HK-2 (cell line): ENCODE results near the gene GALNT18.
A peak's percentile ranks its signal among the peaks of the same experiment; 100 is the strongest.

Source experiments
- DNase-seq: peaks from one replicate; pipeline ENCODE4 v3.0.0-alpha.2; 2018; ENCODE audit not compliant: unreplicated experiment

Gene GALNT18

DNA sequence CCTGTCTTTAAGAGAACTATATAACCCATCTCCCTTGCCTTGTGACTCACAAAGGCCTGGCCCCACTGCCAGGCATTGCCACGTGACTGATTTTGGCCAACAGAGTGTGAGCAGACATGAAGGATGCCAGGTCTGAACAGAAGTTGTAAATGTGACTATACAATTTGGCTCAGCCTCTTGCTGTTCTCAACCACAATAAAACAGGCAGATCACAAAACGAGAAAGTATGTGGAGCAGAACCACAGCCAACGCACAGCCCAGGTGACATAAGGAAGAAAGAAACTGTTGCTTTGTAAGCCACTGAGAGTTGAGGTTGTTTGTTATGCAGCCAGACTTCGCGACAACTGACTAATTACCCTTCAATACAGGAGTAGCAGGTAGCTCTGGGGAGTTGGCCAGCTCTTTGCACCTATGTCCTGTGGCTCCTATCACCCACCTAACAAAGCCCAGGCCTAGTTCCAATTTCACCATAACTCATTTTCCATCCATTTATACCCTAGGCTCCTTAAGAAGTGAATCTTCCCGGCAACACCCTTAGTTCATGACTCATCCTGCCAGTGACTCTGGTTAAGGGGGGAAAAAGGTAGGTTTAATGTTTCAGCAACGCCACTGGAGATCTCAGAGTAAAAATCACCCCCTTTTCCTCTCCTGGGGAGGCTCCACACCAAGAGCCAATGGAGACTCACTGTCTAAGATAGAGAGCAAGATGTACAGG lies 53.7 kb downstream of the GALNT18 start:
- DNase-seq, result no peak

DNA sequence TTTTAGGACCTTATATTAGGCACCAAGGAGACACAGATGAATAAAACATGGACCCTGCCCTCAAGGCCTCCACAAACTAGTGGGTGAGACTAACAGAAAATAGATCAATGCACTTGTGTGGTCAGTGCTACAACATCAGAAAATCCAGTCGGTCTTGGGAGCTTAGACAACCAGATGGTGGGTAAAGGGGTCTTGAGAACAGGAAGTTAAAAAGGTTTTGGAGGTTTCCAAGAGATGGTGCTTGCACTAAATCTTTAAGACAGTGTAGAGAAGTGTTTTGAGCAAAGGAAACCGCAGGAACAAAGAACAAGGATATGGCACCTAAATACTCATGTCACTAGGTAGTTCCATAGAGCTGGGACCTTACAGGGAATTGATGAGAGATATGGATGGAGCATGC lies 56.2 kb downstream of the GALNT18 start:
- DNase-seq, result no peak

DNA sequence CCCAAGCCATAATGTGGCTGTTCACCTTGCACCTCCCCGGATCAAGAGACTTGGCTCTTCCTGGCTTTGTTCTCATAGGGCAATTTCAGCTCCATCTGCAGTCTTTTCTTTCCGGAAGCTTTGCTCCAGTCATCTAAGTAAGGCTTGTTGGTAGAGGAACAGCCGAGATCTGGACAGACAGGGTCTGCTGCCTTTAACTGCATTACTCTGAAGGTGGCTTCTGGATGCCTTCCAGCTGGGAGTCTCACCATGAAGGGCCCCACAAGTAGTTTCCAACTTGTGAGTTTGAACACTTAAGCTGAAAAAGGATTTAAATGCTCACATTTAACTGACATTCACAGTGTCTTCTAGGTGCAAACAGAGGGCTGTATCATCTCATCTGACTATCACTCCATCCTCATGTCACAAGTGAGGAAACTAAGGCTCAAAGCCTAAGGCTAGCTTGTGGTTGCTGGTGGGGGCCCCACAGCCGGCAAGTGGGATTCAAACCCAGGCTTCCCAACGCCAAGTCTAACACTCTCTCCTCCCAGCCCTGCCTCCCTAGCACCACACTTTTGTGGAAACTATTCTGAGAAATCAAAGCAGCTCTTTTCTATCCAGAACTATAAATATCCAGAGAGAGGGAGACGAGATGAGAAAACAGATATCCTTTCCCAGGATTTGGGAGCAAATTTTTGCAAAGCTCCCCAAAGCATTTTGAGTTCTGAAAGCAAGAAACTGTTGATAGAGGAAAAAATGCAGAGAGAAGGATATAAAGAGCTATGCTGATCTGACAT lies 58.4 kb downstream of the GALNT18 start:
- no peak for DNase-seq

DNA sequence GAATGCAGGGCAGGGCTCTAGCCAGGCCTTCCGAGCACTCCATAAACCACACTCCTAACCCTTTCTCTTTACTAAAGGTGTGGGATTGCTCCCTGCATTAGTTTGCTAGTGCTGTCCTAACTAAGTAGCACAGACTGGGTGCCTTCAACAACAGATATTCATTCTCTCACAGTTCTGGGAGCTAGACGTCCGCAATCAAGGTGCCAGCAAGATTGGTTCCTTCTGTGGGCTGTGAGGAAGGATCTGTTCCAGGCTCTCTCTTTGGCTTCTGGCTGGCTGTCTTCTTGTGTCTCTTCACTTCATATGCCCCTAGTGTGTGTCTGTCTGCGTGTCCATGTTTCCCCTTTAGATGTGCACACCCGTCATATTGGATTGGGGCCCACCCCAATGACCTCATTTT lies 59.8 kb downstream of the GALNT18 start:
- no peak for DNase-seq

DNA sequence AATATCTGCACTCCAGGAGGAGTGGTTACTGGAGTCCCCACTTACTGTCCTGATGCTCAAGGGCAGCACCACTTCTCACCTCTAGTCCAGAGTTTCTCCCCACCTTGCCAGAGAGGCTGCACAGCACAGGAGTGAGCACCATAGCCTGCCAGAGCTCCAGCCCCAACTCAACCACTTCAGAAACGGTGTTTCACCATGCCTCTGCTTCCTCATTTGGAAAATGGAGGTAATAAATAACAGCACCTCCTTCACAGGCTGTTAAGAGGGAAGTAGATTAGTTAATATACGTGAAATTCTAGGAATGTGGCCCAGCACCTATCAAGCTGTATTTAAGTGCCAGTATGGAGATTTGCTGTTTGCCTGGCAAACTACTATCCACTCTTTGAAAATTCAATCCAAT lies 63.0 kb downstream of the GALNT18 start:
- DNase-seq, result no peak

DNA sequence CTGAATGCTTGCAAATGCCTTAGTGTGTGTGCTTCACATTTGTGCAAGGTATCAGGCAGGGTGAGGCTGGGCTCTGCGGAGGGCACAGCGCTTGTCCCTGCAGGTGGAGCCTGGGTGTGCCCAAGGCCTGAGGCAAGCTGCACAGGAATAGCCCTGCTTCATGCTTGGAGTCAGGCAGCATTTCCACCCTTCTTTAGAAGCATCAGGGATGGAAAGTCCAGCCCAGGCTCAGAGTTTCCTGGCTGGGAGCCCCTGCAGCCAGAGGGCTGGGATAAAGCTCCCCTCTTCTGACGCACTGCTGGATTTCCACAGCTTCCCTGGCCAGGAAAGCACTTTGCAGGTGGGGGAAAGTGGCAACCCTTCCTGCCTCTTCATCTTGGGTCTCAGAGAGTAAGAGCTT lies 63.4 kb downstream of the GALNT18 start:
- DNase-seq, result no peak

DNA sequence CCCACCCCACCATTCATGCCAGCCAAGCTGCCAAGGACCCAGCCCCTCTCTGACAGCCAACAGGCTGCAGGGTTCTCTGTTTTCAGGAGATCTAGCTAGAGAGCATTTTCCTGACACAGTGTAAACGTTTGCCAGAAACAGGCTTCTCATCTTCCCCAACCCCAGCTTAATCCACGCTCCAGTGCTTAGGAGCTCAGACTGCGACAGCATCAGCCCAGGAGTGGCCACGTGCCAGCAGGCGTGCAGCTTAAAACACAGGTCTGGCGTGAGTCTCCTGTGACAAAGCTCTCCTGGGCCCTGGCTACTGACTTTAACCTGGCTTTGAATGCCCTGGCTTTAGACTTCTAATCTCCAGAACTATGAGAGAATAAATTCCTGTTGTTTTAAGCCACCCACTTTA lies 66.6 kb downstream of the GALNT18 start:
- DNase-seq, result peak; percentile 30

DNA sequence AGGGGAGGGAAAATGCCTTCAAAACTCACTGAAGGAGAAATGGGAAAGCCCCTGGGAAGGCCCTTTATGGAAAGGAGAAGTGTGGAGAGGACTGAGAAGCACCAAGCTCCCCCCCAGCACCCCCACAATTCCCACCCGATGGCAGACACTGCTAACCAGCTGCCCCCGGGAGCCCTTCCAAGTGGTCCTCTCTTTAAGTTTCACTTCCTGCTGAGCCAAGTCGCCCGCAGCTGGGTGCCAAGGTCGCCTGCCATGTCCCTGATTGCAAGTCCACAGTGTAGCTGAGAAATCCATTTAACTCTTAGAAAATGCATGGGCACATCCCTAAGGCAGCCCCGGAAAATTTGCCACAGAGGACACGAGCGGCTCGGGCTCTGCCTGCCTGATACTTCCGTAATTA lies 68.2 kb downstream of the GALNT18 start:
- no peak for DNase-seq

DNA sequence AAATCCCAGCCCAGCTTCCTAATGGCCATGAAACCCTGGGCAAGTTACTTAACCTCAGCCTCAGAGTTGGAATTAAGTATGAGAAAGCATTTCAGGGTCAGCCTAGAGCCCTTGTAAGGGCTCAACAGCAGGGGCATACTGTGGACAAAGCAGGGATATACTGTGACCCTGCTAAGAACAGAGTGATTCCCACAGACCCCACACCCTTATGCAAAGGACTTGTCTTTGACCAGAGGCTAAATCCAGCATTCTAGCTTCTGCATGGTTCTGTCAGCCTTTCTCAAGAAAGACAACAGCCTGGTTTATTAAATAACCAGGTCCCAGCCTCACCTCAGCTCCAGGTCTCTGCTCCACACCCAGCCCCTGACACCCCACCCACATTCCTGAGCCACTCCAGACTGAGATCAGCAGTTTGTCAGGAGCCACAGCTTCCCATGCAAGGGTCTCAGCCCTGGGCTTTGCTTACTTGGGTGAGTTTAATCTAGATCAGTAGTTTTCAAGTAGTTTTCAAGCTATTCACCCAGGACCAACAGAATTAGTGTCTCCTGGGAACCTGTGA lies 69.2 kb downstream of the GALNT18 start:
- DNase-seq, result no peak

DNA sequence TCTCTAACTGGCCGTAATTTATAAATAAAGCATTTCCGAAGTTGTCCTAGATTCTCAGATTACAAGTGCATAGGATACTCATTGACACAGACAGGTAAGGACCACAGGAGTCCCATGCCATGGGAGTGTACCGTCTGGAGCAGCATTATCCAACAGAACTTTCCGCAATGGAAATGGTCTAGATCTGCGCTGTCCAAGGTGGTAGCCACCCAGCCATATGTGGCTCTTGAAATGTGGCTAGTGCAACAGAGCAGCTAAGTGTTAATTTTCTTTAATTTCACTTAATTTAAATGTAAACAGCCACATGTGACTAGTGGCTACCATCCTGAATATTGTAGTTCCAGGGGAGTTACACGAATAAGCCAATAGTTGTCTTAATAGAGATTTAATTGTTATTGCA lies 71.3 kb downstream of the GALNT18 start:
- DNase-seq, result no peak

DNA sequence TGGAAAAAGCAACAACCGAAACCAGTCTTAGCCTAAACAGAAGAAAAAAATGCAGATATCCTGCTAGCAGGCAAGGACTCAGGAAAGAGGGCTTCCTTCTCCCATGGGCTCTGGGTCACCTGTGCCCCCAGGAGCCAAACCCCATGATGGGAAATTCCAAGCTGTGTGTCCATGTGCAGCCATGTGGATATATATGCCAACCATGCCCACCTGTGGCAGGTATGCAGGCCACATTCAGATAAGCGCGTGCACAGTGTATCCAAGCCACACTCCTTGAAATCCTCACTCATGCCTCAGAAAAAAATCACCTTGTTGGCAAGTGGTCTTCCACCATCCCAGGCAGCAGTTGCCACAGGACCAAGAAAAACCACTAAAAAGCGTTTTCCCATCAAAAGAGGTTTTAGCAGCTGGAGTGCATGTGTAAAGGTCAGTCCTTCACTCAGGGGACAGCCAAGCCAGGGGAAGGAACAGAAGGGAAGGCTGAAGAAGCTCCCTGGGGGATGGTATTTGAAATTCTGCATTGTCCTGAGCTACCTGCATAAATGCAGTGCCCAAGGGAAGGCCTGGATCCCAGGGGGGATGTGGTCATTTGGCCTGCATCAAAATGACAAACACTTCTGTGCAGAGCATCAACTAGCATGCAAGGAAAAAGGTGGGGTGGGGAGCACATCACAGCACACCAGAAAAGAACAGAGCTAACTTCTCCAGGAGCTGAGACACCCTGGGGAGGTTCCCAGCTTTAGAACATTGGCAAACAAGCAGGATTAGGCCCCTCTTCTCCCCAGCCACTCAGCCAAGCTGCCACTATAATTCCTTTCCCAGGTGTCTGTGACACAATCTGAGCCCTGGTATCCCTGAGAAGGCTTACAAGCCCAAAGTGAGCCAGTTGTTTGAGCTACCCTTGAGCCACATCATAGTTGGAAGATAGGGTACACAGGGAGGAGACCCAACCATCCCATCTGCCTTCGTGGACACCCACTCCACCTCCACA lies 76.2 kb downstream of the GALNT18 start:
- DNase-seq, result no peak

DNA sequence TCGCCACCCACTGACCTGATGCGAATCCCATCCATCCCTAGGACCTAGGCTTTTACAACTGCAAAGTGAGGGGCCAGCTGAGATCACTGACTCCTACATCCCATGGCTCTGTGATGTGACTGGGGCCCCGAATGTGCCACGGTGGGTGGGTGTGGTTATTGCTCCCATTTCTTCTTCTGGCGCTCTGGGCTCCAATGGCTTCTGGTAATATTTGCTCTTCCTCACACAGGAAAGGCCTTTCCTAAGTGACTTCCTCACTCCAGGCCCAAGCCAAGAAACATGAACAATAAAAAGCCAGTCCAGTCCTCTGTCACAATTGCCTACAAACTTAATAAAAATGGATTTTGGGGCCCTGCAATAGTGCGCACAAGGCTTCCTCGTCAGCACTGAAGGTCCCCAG lies 78.1 kb downstream of the GALNT18 start:
- DNase-seq, result no peak

DNA sequence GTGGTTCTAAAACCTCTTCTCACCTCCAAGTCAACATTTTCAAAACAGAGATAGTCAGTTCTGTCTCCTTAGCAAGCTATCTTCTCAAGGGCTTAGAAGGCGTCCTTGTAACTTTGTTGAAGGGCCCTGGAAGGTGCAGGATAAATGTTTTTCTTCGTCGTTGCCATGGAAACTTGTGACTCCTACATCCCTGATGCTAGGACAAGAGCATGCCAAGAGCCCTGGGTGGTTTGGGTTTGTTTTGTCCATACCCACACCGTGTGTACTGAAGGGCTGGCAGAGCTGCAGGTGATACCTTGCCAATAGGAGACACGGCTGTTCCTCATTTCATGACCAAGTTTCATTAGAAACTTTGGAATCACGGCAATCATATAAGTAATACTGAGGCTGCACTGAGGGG lies 81.6 kb downstream of the GALNT18 start:
- DNase-seq, result no peak

DNA sequence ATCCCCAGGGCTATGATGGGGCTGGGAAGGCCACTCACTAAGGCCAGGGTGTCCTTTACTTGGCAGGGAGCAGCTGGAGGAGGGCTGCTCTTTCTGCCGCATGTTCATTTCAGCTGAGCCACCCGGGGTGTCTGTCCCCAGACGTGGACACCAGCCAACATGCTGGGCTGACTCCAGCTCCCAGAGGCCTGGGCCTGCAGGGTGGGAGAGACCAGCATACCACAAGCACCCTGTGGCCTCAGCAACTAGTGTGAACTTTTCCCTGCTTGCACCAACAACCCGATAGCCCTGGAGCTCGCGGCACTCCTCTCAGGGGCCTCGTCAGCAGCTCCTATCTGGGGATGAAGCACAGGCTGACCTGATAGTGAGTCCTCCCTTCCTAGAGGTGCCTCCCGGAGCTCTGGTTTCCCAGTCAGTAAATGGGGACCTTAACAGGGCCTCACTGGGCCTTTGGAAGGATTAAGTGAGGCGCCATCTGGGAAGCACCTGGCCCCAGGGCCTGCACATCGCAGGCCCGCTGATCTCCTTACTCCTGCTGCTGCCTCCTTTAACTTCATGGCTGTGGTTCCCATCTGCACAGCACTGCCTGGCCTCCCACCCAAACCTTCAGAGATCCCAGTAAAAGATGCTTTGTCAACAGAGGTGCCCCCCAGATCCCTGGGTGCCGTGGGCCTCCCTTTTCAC lies 83.4 kb downstream of the GALNT18 start:
- DNase-seq, result no peak

DNA sequence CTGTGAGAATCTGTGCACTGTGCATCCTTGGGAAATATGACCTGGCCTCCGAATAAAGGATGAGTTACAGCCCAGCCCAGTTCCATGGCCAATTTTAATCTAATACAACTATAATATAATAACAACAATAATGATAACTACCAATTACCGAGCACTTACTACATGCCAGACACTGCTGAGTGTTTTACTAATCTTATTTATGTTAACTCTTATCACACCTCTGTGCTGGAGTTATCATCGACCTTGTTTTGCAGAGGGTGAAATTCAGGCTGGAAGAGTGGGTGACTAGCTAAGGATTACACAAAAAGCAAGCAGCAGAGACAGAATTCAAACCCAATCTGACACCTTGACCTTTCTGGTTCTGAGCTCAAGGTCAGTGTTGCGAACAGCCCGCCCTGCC lies 83.9 kb downstream of the GALNT18 start:
- no peak for DNase-seq

DNA sequence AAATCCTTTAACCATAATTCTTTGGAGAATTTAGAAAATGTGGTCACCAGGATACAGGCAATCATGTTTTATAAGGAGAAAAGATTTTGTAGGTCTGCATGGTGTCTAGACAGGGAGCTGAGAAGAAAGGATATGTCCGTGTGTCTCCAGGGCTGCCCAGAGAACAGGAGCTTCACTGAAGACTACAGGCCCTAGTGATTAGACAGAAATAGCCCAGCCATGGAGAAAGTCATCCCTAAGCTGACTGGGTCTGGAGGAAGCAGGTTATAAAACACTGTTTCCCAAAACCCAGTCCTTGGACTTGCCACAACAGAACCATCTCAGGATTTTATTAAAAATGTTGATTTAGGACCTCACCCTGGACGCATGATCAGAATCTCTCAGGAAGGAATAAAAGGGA lies 84.4 kb downstream of the GALNT18 start:
- DNase-seq, result no peak

DNA sequence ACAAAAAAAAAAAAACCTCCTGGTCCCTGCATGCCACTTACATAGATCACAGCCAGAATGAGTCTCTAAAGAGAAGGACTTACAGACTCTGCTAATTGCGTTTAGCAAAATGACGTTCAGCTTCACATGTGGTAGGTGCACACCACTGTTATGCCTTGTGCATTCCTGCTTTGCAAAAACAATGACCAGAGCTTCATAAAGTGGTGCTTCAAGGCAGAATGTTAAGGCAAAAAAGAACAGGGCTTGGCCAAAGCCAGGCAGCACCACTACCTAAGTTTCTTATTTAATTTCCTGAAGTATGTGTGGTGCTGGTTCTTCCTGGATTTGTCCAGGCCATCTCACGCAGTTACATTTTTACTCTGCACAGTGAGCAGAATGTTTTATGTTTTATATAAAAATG lies 85.2 kb downstream of the GALNT18 start:
- DNase-seq, result no peak

DNA sequence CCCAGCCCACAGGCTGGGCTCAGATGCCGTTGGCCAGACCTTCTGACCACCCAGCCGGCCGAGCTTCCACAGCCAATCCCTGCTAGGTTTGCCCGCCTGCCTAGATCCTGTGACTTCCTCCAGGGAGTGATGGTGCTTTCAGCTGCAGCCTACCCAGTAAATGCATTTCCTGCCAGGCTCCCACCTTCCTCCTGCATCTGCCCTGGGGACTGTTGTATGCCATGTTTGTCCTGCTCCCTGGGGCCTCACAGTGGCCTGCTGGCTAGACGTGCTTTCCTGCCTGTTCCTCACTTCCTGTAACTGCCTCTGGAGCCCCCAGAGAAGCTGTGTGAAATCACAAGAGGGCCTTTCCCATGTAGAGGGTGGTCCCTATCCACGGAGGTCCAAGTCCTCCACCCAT lies 86.2 kb downstream of the GALNT18 start:
- no peak for DNase-seq

DNA sequence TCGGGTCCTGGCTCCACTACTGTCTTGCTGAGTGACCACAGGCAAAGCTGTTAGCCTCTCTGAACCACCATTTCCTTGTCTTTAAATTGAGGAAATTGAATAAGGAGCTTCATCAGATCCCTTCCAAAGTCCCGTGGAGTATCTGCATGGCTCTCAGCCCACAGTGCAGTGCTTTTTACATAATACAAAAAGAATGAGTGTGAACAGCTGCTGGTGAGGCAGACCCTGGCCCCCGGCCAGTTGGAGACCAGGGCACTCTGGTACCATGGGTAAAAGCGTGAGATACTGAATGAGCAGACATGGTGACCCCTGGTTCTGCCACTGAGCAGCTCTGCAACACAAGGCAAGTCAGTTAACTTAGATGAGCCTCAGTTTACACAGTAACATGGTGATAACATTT lies 86.8 kb downstream of the GALNT18 start:
- DNase-seq, result no peak

DNA sequence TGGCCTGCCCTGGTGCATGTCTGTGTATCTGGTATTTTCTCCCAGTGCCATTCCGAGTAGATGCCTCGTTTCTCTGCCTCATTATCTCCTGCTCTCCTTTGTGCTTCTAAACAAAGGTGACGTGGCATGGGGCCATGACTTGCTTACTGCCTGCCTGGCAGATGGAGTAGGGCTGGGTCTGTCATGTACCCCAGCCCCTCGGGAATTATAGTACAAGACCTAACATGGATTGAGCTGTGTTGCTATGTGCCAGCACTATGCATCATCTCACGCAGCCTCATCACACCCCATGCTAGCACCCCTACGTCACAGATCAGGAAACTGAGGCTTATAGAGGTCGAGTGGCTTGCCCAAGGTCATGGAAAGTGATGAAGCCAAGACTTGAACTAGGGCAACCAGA lies 88.1 kb downstream of the GALNT18 start:
- DNase-seq, result no peak

DNA sequence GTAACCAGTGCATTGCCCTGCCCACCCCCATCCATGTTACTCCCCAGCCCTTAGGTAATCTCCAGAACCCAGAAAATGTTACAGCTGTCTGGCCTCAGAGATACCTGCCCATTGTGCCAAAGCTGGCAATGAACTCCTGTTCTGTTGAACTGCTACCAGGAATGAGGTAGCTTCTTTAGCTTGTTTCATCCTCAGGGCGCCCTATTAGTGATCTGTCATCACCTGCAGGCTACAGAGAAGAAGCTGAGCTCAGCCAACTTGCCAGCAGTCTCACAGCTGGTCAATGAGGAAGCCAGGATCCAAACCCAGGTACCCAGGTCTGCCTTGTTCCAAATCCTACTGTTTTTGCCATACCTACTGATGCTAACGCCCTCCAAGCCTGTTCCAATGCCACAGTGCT lies 88.7 kb downstream of the GALNT18 start:
- DNase-seq, result no peak

DNA sequence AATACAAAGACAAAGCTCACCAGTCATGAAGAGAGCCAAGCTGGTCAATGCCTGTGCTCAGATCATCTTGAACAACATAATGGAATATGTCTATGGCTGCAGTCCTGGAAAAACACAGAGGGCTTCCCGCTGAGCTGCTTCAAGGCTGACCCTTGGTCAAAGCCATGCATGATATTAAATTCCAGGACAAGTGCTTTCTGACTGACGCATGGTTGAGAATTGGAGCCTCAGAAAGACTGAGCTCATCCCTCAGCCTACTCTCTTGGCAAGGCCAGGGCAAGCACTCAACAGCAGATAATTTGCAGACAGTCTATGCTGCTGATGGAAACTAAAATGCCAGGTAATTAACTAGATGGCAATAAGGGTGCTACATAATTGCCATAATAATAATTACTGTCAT lies 89.2 kb downstream of the GALNT18 start:
- no peak for DNase-seq
